ENCODE data around the gene GPRIN1. TPM values are rescaled to one million over a fixed set of nuclear protein-coding genes. Genes with fewer than 3 reads are reported as not detected.
A peak's percentile ranks its signal among the peaks of the same experiment; 100 is the strongest.

GPRIN1 gene
- total RNA-seq, 1 donor: 7.1 TPM

- DNase-seq (ENCODE audit: low read depth): no peak
- TF ChIP-seq CTCF (IDR thresholded peaks at IDR 0.05; ENCODE audit: insufficient read depth, low read length): no peak
- no peak overlapping the region for H3K4me3 ChIP-seq (ENCODE audit: low read depth, low read length)
Observed at GRCh38 chr5:176624938-176625337, 15.0 kb upstream of the GPRIN1 start.

GRCh38 chr5:176624142-176624541, 14.2 kb upstream of the GPRIN1 start:
- no peak overlapping the region for H3K4me3 ChIP-seq (ENCODE audit: low read depth, low read length)
- no peak for TF ChIP-seq CTCF (IDR thresholded peaks at IDR 0.05; ENCODE audit: insufficient read depth, low read length)
- no peak for DNase-seq (ENCODE audit: low read depth)

DNA sequence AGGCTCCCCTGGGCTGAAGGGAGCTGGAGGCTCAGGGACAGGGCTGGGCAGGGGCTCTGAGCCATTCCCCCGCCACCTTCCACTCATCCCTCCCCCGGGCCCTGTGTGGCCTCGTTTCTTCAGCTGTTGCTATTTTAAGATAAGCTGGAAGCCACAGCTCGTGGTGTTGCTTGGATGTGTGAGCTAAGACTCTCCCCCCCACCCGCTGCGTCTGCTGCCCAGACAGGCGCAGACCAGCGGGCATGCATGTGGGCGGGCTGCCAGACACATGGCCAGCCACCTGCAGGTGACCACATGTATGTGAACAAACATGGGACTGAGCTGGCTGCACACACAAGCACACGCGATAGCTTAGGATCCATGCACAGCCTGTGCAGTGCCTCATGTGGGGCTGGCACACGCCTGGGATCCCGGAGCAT, 11.7 kb upstream of the GPRIN1 start:
- no peak for TF ChIP-seq CTCF (IDR thresholded peaks at IDR 0.05; ENCODE audit: insufficient read depth, low read length)
- DNase-seq (ENCODE audit: low read depth): peak; percentile 28
- no peak overlapping the region for H3K4me3 ChIP-seq (ENCODE audit: low read depth, low read length)

GRCh38 chr5:176620333-176620981, 10.5 kb upstream of the GPRIN1 start:
- no peak for DNase-seq (ENCODE audit: low read depth)
- H3K4me3 ChIP-seq (ENCODE audit: low read depth, low read length): no peak overlapping the region
- TF ChIP-seq CTCF (IDR thresholded peaks at IDR 0.05; ENCODE audit: insufficient read depth, low read length): no peak

GRCh38 chr5:176619569-176620332, 9.8 kb upstream of the GPRIN1 start:
- peak overlapping the region; percentile 9 for H3K4me3 ChIP-seq (ENCODE audit: low read depth, low read length)
- TF ChIP-seq CTCF (IDR thresholded peaks at IDR 0.05; ENCODE audit: insufficient read depth, low read length): no peak
- DNase-seq (ENCODE audit: low read depth): no peak

DNA sequence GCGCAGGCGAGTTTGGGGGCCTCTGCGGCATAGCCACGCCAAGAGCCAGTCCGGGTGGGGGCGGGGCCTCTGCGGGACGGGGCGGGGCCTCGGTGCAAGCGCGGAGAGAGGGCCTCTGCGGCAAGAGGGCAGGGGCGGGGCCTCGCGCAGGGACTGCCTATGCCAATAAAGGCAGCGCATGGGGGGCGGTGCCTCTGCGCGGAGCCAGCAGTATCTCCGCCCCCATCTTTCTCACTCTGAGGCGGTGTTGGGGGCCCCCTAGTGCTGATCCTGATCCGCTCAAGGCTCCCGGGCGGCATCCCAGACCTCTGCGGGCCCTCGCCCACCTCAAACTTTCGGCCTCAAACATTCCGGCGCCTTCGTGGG, 9.2 kb upstream of the GPRIN1 start:
- peak; percentile 79 for DNase-seq (ENCODE audit: low read depth)
- H3K4me3 ChIP-seq (ENCODE audit: low read depth, low read length): peak overlapping the region; percentile 33
- TF ChIP-seq CTCF (IDR thresholded peaks at IDR 0.05; ENCODE audit: insufficient read depth, low read length): peak; percentile 57

Measured in fibroblast of the aortic adventitia (primary cell).